A549 (cell line): Measurements from ENCODE around the gene ADH1A. TPM values are rescaled to one million over a fixed set of nuclear protein-coding genes. Genes with fewer than 3 reads are reported as not detected.

Experiments used
- ATAC-seq, 2 experiments: fragments of 200-7000 bp in 1 of 2; fragments of >200 bp in 1 of 2; cut with Nextera tagmentation in 1 of 2; cut with Tn5 transposase in 1 of 2; 3 replicates each; pipeline versions ENCODE4 v1.8.0 to v1.9.1; 2018 to 2020; ENCODE audit warnings: mild to moderate bottlenecking in 1 of 2, moderate library complexity in 1 of 2
- CTCF ChIA-PET: fragments of 300-600 bp; sonication (Branson Sonifier 250); formaldehyde crosslinking; extraction: SDS; loops from one replicate; lab custom pipeline; 2021; ENCODE audit warnings: antibody characterized with exemption, inconsistent platforms; lab: Yijun Ruan, JAX
- POLR2A ChIA-PET: fragments of 350-600 bp; formaldehyde crosslinking; extraction: SDS; loops from one replicate; lab custom pipeline; 2021; ENCODE audit warnings: antibody characterized with exemption, inconsistent platforms; lab: Yijun Ruan, JAX
- DNase-seq, 2 experiments: peaks; one replicate each; pipeline versions ENCODE4 v3.0.0 to v3.0.0-alpha.2; 2011 to 2016; ENCODE audit warnings: low read depth in 1 of 2, low spot score in 1 of 2
- FAIRE-seq: peaks from 2 replicates; lab custom pipeline; 2011; peaks lifted over from hg19 to GRCh38; lab: Jason Lieb, UNC
- H3K27ac ChIP-seq, 2 experiments: fragments of >200 bp; sonication (Bioruptor Twin); formaldehyde crosslinking; 3 replicates each; pipeline ENCODE4 v1.5.1; 2016 to 2017
- H3K4me1 ChIP-seq: fragments of >200 bp; sonication (Bioruptor Twin); formaldehyde crosslinking; 3 replicates; pipeline ENCODE4 v1.6.1; 2016
- H3K4me2 ChIP-seq: fragments of >200 bp; sonication (Bioruptor Twin); formaldehyde crosslinking; 3 replicates; pipeline ENCODE4 v1.6.1; 2016
- H3K4me3 ChIP-seq: fragments of >200 bp; sonication (Bioruptor Twin); formaldehyde crosslinking; 3 replicates; pipeline ENCODE4 v1.5.1; 2016
- H3K9me3 ChIP-seq: fragments of >200 bp; sonication (Bioruptor Twin); formaldehyde crosslinking; 3 replicates; pipeline ENCODE4 v1.6.1; 2016
- CEBPB ChIP-seq, 2 experiments: fragments of >200 bp in 1 of 2; sonication (Bioruptor Twin) in 1 of 2; formaldehyde crosslinking in 1 of 2; IDR thresholded peaks; 2 replicates each; pipeline ENCODE4 v1.6.1; 2012 to 2016
- EP300 ChIP-seq, 2 experiments: fragments of >200 bp; sonication (Bioruptor Twin); formaldehyde crosslinking; IDR thresholded peaks; 2 replicates in 1 of 2; 3 replicates in 1 of 2; pipeline ENCODE4 v1.6.1; 2016 to 2017
- HEYL ChIP-seq: fragments of 250-450 bp; sonication (Bioruptor Pico); IDR thresholded peaks from 2 replicates; pipeline ENCODE4 v1.8.0; 2021; ENCODE audit warnings: mild to moderate bottlenecking, moderate library complexity
- KDM1A ChIP-seq: fragments of 200-600 bp; sonication (generic); IDR thresholded peaks from 2 replicates; pipeline ENCODE4 v1.6.1; 2016; ENCODE audit warnings: low read depth, mild to moderate bottlenecking
- PBX3 ChIP-seq: IDR thresholded peaks from 2 replicates; pipeline ENCODE4 v1.6.1; 2012
- PHF8 ChIP-seq: fragments of 200-600 bp; sonication (generic); IDR thresholded peaks from 2 replicates; pipeline ENCODE4 v1.6.1; 2016; ENCODE audit warnings: low read depth, mild to moderate bottlenecking, antibody characterized with exemption, moderate library complexity, borderline replicate concordance
- RAD21 ChIP-seq, 2 experiments: fragments of >200 bp in 1 of 2; sonication (Bioruptor Twin) in 1 of 2; formaldehyde crosslinking in 1 of 2; IDR thresholded peaks in 1 of 2; conservative IDR thresholded peaks in 1 of 2; 2 replicates in 1 of 2; 3 replicates in 1 of 2; pipeline ENCODE4 v1.6.1; 2012 to 2018; ENCODE audit warnings: inconsistent platforms in 1 of 2
- ZSCAN20 ChIP-seq: fragments of 250-450 bp; sonication (Bioruptor Pico); IDR thresholded peaks from 2 replicates; pipeline ENCODE4 v1.8.0; 2022; ENCODE audit warnings: mild to moderate bottlenecking, moderate library complexity
- whole genome bisulfite sequencing: methylation state at CpG from one replicate; pipeline ENCODE4 v1.1.6; 2017; ENCODE audit errors: missing lambda C conversion rate; 5-methylcytosine and 5-hydroxymethylcytosine counted together
- polyA plus RNA-seq, 4 experiments: library from polyadenylated mRNA; depleted of rRNA in 3 of 4; stranded (reverse); fragments of >200 nt; fragmentation: RNase III in 1 of 4; extraction: RNeasy Plus Mini Kit Qiagen cat#74134 plus additional on column Dnase treatment in 1 of 4; gene quantifications; 2 replicates in 3 of 4; 3 replicates in 1 of 4; pipeline ENCODE4 v1.2.3, GENCODE V29; 2011 to 2017
- TF ChIP-seq, protein P1 (sequence below): fragments of >200 bp; sonication (Bioruptor Twin); formaldehyde crosslinking; IDR thresholded peaks from 3 replicates; pipeline ENCODE4 v1.5.1; 2016
- TF ChIP-seq, protein P2 (sequence below): IDR thresholded peaks from 2 replicates; pipeline ENCODE4 v1.6.1; 2012; ENCODE audit warnings: low read depth, borderline replicate concordance
- TF ChIP-seq, protein P3 (sequence below): fragments of 200-600 bp; sonication (generic); IDR thresholded peaks from 2 replicates; pipeline ENCODE4 v1.6.1; 2016; ENCODE audit warnings: antibody characterized with exemption, mild to moderate bottlenecking, moderate library complexity
- TF ChIP-seq, protein P4 (sequence below): fragments of 450-650 bp; IDR thresholded peaks from 2 replicates; pipeline ENCODE4 v1.6.1; 2014; ENCODE audit warnings: antibody characterized with exemption

The ADH1A gene
- polyA plus RNA-seq, 2 of the 4 experiments (the other 2 are of a cell fraction), result not detected

- H3K4me2 ChIP-seq, result no peak overlapping the region
- FAIRE-seq (no peak), ATAC-seq (no peak), DNase-seq (no peak)
- no peak for TF ChIP-seq RAD21 (conservative IDR thresholded peaks at IDR 0.05 in 1 of 2, IDR thresholded peaks at IDR 0.05 in 1 of 2)
- no peak for TF ChIP-seq PBX3
- TF ChIP-seq, protein P1, sequence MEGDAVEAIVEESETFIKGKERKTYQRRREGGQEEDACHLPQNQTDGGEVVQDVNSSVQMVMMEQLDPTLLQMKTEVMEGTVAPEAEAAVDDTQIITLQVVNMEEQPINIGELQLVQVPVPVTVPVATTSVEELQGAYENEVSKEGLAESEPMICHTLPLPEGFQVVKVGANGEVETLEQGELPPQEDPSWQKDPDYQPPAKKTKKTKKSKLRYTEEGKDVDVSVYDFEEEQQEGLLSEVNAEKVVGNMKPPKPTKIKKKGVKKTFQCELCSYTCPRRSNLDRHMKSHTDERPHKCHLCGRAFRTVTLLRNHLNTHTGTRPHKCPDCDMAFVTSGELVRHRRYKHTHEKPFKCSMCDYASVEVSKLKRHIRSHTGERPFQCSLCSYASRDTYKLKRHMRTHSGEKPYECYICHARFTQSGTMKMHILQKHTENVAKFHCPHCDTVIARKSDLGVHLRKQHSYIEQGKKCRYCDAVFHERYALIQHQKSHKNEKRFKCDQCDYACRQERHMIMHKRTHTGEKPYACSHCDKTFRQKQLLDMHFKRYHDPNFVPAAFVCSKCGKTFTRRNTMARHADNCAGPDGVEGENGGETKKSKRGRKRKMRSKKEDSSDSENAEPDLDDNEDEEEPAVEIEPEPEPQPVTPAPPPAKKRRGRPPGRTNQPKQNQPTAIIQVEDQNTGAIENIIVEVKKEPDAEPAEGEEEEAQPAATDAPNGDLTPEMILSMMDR, result no peak
- CTCF ChIA-PET, result no interaction called here
- no peak overlapping the region for H3K27ac ChIP-seq
- H3K9me3 ChIP-seq, result no peaks in the 10 kb centered on the region
- 50% methylated on average over 3 of the region's 3 CpGs for WGBS
- H3K4me1 ChIP-seq, result no peaks in the 10 kb centered on the region
- POLR2A ChIA-PET, result no interaction called here
- no peak overlapping the region for H3K4me3 ChIP-seq
Measured at GRCh38 chr4:99317354-99317753, 26.6 kb upstream of the ADH1A start.

DNA sequence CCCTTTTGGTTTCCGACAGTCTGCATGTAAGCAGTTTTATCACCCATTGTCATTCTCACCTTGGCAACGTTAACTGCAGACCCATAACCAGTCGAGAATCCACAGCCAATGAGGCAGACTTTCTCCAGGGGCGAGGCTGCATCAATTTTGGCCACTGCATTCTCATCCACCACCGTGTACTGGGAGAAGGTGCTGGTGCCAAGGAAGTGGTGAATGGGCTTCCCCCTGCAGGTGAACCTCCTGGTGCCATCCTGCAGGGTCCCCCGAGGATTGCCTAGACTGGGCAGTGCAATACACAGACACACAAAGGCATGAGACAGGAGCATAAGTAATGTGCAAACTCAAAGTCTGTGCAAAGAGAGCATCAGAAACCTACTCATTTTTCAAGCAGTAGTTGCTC, 25.1 kb upstream of the ADH1A start:
- no peak for ATAC-seq
- H3K9me3 ChIP-seq, result no peaks in the 10 kb centered on the region
- POLR2A ChIA-PET, result no interaction called here
- H3K4me1 ChIP-seq, result no peaks in the 10 kb centered on the region
- no peak for FAIRE-seq
- 31% methylated on average over 4 of the region's 6 CpGs for whole genome bisulfite sequencing
- TF ChIP-seq, protein P2, sequence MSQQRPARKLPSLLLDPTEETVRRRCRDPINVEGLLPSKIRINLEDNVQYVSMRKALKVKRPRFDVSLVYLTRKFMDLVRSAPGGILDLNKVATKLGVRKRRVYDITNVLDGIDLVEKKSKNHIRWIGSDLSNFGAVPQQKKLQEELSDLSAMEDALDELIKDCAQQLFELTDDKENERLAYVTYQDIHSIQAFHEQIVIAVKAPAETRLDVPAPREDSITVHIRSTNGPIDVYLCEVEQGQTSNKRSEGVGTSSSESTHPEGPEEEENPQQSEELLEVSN, result no peak
- TF ChIP-seq, all 56 proteins: peak for 0
- no peak overlapping the region for H3K27ac ChIP-seq
- H3K4me3 ChIP-seq, result no peak overlapping the region
- CTCF ChIA-PET, result no interaction called here
- no peak for DNase-seq
- H3K4me2 ChIP-seq, result no peak overlapping the region

DNA sequence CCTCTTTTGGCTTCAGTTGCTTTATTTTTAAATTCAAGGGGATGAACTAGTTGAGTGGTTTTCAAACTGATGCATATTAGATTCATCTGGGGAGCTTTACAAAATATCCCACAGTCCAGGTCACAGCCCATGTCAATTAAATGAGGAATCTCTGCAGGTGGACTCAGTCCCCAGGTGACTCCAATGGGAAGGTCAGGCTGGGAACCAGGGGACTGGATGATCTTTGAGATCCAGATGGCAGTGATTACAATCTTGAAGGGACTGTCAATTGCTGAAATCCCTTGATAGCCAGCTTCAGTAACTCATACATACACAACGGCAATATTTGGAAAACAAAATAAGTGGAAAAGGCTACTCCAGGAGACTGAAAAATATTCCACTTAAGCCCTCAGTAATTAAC, 23.4 kb upstream of the ADH1A start:
- no peak overlapping the region for H3K4me2 ChIP-seq
- POLR2A ChIA-PET, result no interaction called here
- TF ChIP-seq, protein P3, sequence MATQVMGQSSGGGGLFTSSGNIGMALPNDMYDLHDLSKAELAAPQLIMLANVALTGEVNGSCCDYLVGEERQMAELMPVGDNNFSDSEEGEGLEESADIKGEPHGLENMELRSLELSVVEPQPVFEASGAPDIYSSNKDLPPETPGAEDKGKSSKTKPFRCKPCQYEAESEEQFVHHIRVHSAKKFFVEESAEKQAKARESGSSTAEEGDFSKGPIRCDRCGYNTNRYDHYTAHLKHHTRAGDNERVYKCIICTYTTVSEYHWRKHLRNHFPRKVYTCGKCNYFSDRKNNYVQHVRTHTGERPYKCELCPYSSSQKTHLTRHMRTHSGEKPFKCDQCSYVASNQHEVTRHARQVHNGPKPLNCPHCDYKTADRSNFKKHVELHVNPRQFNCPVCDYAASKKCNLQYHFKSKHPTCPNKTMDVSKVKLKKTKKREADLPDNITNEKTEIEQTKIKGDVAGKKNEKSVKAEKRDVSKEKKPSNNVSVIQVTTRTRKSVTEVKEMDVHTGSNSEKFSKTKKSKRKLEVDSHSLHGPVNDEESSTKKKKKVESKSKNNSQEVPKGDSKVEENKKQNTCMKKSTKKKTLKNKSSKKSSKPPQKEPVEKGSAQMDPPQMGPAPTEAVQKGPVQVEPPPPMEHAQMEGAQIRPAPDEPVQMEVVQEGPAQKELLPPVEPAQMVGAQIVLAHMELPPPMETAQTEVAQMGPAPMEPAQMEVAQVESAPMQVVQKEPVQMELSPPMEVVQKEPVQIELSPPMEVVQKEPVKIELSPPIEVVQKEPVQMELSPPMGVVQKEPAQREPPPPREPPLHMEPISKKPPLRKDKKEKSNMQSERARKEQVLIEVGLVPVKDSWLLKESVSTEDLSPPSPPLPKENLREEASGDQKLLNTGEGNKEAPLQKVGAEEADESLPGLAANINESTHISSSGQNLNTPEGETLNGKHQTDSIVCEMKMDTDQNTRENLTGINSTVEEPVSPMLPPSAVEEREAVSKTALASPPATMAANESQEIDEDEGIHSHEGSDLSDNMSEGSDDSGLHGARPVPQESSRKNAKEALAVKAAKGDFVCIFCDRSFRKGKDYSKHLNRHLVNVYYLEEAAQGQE, result no peak
- TF ChIP-seq CEBPB (IDR thresholded peaks at IDR 0.05) (no peak), HEYL (no peak), ZSCAN20 (CRISPR knock-in tag) (no peak), KDM1A (no peak), EP300 (IDR thresholded peaks at IDR 0.05) (no peak), PHF8 (no peak)
- TF ChIP-seq, protein P1, result no peak
- TF ChIP-seq, protein P2, result no peak
- TF ChIP-seq, protein P4, sequence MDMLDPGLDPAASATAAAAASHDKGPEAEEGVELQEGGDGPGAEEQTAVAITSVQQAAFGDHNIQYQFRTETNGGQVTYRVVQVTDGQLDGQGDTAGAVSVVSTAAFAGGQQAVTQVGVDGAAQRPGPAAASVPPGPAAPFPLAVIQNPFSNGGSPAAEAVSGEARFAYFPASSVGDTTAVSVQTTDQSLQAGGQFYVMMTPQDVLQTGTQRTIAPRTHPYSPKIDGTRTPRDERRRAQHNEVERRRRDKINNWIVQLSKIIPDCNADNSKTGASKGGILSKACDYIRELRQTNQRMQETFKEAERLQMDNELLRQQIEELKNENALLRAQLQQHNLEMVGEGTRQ, result no peak
- TF ChIP-seq, all 56 proteins: peak for 0
- no peak for DNase-seq
- no peaks in the 10 kb centered on the region for H3K4me1 ChIP-seq
- no peak for FAIRE-seq
- no peak for ATAC-seq
- no peaks in the 10 kb centered on the region for H3K9me3 ChIP-seq
- 13% methylated on average over 1 of the region's 1 CpG for WGBS
- H3K4me3 ChIP-seq, result no peak overlapping the region
- CTCF ChIA-PET, result no interaction called here
- H3K27ac ChIP-seq, result no peak overlapping the region
